NCI-H1092 treated with DMSO at 0.1 percent for 48 hours (cell line): Measurements from ENCODE around the gene OMG.
"Not testable (repeated sequence)": the region's sequence is repeated elsewhere in the genome, so short reads cannot be mapped to it uniquely, and the experiment has no call there.

ENCODE experiments used
- DNase-seq: peaks from one replicate; lab custom pipeline; 2025; lab: John Stamatoyannopoulos, UW

OMG gene

GRCh38 chr17:31308372-31309334, 11.6 kb upstream of the OMG start:
- no peak for DNase-seq

GRCh38 chr17:31307640-31308039, 10.6 kb upstream of the OMG start:
- no peak for DNase-seq

- DNase-seq = no peak
These were observed 2.6 kb upstream of the OMG start for GRCh38 chr17:31299624-31300023.

GRCh38 chr17:31296142-31296541, 897 bp downstream of the OMG start:
- DNase-seq = no peak

- DNase-seq = no peak
These were observed 1.6 kb downstream of the OMG start for GRCh38 chr17:31295489-31295871.

- DNase-seq = no peak
These were observed 2.1 kb downstream of the OMG start for GRCh38 chr17:31294820-31295488.

GRCh38 chr17:31294231-31294630, 2.8 kb downstream of the OMG start:
- DNase-seq = no peak

- no peak for DNase-seq
These were observed 3.5 kb downstream of the OMG start for GRCh38 chr17:31293581-31293980.

GRCh38 chr17:31291820-31292219, 5.2 kb downstream of the OMG start:
- DNase-seq = no peak

- DNase-seq = no peak
These were observed 7.2 kb downstream of the OMG start for GRCh38 chr17:31289790-31290189.

GRCh38 chr17:31287932-31288331, 9.1 kb downstream of the OMG start:
- DNase-seq = not testable (repeated sequence)

- no peak for DNase-seq
These were observed 10.5 kb downstream of the OMG start for GRCh38 chr17:31286587-31286986.

GRCh38 chr17:31283841-31284240, 13.2 kb downstream of the OMG start:
- no peak for DNase-seq

GRCh38 chr17:31281061-31281460, 16.0 kb downstream of the OMG start:
- no peak for DNase-seq

GRCh38 chr17:31279401-31279800, 17.6 kb downstream of the OMG start:
- no peak for DNase-seq

GRCh38 chr17:31275116-31275515, 21.9 kb downstream of the OMG start:
- no peak for DNase-seq

GRCh38 chr17:31274252-31274651, 22.8 kb downstream of the OMG start:
- no peak for DNase-seq

- no peak for DNase-seq
These were observed 23.5 kb downstream of the OMG start for GRCh38 chr17:31273516-31273915.

- DNase-seq = no peak
These were observed 24.2 kb downstream of the OMG start for GRCh38 chr17:31272803-31273202.

GRCh38 chr17:31272236-31272635, 24.8 kb downstream of the OMG start:
- DNase-seq = no peak

- no peak for DNase-seq
These were observed 27.5 kb downstream of the OMG start for GRCh38 chr17:31269578-31269983.

- no peak for DNase-seq
These were observed 27.9 kb downstream of the OMG start for GRCh38 chr17:31269036-31269577.

- DNase-seq = no peak
These were observed 31.0 kb downstream of the OMG start for GRCh38 chr17:31266042-31266441.
